Stomach (tissue), 4 donors: ENCODE results near the gene CTNND2.

Experiments
- POLR2A ChIP-seq, 4 donors: fragments of 450-650 bp; IDR thresholded peaks; one replicate each; pipeline ENCODE4 v1.6.1; 2016; ENCODE audit warnings: antibody characterized with exemption in 4 of 4, control low read depth in 2 of 4, mild to moderate bottlenecking in 1 of 4, moderate library complexity in 1 of 4
- TF ChIP-seq, protein P1 (sequence below), 7 experiments: fragments of 450-650 bp in 4 of 7; fragments of 200-600 bp in 3 of 7; sonication (generic) in 3 of 7; IDR thresholded peaks; one replicate each; pipeline ENCODE4 v1.5.1; 2016 to 2019; ENCODE audit warnings: antibody characterized with exemption in 7 of 7, control low read depth in 2 of 7, mild to moderate bottlenecking in 1 of 7

- TF ChIP-seq, protein P1, sequence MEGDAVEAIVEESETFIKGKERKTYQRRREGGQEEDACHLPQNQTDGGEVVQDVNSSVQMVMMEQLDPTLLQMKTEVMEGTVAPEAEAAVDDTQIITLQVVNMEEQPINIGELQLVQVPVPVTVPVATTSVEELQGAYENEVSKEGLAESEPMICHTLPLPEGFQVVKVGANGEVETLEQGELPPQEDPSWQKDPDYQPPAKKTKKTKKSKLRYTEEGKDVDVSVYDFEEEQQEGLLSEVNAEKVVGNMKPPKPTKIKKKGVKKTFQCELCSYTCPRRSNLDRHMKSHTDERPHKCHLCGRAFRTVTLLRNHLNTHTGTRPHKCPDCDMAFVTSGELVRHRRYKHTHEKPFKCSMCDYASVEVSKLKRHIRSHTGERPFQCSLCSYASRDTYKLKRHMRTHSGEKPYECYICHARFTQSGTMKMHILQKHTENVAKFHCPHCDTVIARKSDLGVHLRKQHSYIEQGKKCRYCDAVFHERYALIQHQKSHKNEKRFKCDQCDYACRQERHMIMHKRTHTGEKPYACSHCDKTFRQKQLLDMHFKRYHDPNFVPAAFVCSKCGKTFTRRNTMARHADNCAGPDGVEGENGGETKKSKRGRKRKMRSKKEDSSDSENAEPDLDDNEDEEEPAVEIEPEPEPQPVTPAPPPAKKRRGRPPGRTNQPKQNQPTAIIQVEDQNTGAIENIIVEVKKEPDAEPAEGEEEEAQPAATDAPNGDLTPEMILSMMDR (IDR thresholded peaks at IDR 0.05) = no peak
- no peak for TF ChIP-seq POLR2A (IDR thresholded peaks at IDR 0.05)
Measured at GRCh38 chr5:10934783-10935355, 969.4 kb downstream of the CTNND2 start.
